GM23338 (cell line): Measurements from ENCODE around the gene OR52J3. TPM values are rescaled to one million over a fixed set of nuclear protein-coding genes. Genes with fewer than 3 reads are reported as not detected.

Source experiments
- ATAC-seq: fragments of 200-7000 bp; cut with Tn5 transposase; 3 replicates; pipeline ENCODE4 v1.9.1; 2020
- DNase-seq: peaks from one replicate; pipeline ENCODE4 v3.0.0-alpha.2; 2015; ENCODE audit warnings: low spot score
- H2AFZ ChIP-seq: fragments of 200-600 bp; sonication (generic); 2 replicates; pipeline ENCODE4 v1.8.0; 2016; ENCODE audit warnings: antibody characterized with exemption, mild to moderate bottlenecking, moderate library complexity
- H3F3A ChIP-seq: fragments of 200-600 bp; sonication (generic); replicated peaks from 2 replicates; pipeline ENCODE4 v1.8.0; 2017; ENCODE audit warnings: antibody characterized with exemption, mixed run types, low read depth
- H3K27ac ChIP-seq: fragments of 200-600 bp; sonication (generic); 2 replicates; pipeline ENCODE4 v1.6.1; 2016; ENCODE audit warnings: low read depth
- H3K27me3 ChIP-seq: fragments of 200-600 bp; sonication (generic); 2 replicates; pipeline ENCODE4 v1.8.0; 2016; ENCODE audit warnings: mild to moderate bottlenecking, mixed run types, moderate library complexity; ENCODE audit not compliant: insufficient read depth
- H3K36me3 ChIP-seq: fragments of 200-600 bp; sonication (generic); 2 replicates; pipeline ENCODE4 v1.8.0; 2016; ENCODE audit warnings: mild to moderate bottlenecking; ENCODE audit not compliant: insufficient read depth
- H3K4me1 ChIP-seq: fragments of 200-600 bp; sonication (generic); 2 replicates; pipeline ENCODE4 v1.8.0; 2016; ENCODE audit warnings: mild to moderate bottlenecking, moderate library complexity; ENCODE audit not compliant: insufficient read depth
- H3K4me2 ChIP-seq: fragments of 200-600 bp; sonication (generic); 2 replicates; pipeline ENCODE4 v1.7.1; 2017; ENCODE audit warnings: mixed run types
- H3K4me3 ChIP-seq: fragments of 200-600 bp; sonication (generic); 2 replicates; pipeline ENCODE4 v1.6.1; 2016; ENCODE audit warnings: mixed run types
- H3K79me2 ChIP-seq: fragments of 200-600 bp; sonication (generic); replicated peaks from 2 replicates; pipeline ENCODE4 v1.8.0; 2017; ENCODE audit warnings: mild to moderate bottlenecking; ENCODE audit not compliant: insufficient read depth
- H3K9me2 ChIP-seq: fragments of 200-600 bp; sonication (generic); 2 replicates; pipeline ENCODE4 v1.8.0; 2017; ENCODE audit not compliant: insufficient read depth
- H4K20me1 ChIP-seq: fragments of 200-600 bp; sonication (generic); replicated peaks from 2 replicates; pipeline ENCODE4 v1.8.0; 2017; ENCODE audit warnings: mild to moderate bottlenecking; ENCODE audit not compliant: insufficient read depth
- H3K27ac Mint-ChIP-seq: 2 replicates; pipeline ENCODE4 v1.8.0; 2020; ENCODE audit warnings: inconsistent platforms, mild to moderate bottlenecking, moderate library complexity, mixed read lengths
- H3K27me3 Mint-ChIP-seq: 3 replicates; pipeline ENCODE4 v1.8.0; 2022; ENCODE audit warnings: low read depth, mild to moderate bottlenecking, moderate library complexity, mixed read lengths, inconsistent platforms; ENCODE audit not compliant: insufficient read depth, poor library complexity
- H3K36me3 Mint-ChIP-seq: 3 replicates; pipeline ENCODE4 v1.8.0; 2021; ENCODE audit warnings: low read depth, mild to moderate bottlenecking, inconsistent platforms, moderate library complexity, mixed read lengths
- H3K4me1 Mint-ChIP-seq: 3 replicates; pipeline ENCODE4 v1.8.0; 2020; ENCODE audit warnings: mild to moderate bottlenecking, inconsistent platforms, mixed read lengths
- H3K4me3 Mint-ChIP-seq: 3 replicates; pipeline ENCODE4 v1.8.0; 2021; ENCODE audit warnings: moderate library complexity, mild to moderate bottlenecking, inconsistent platforms, mixed read lengths
- H3K9me3 Mint-ChIP-seq: 3 replicates; pipeline ENCODE4 v1.8.0; 2020; ENCODE audit warnings: moderate library complexity, mild to moderate bottlenecking, inconsistent platforms, mixed read lengths
- CREB1 ChIP-seq: fragments of 250-450 bp; sonication (Bioruptor Pico); IDR thresholded peaks from 2 replicates; pipeline ENCODE4 v1.5.0; 2020; ENCODE audit warnings: low read depth, mild to moderate bottlenecking, moderate library complexity
- CTCF ChIP-seq, 2 experiments: fragments of 200-600 bp in 1 of 2; sonication (generic) in 1 of 2; conservative IDR thresholded peaks; 2 replicates each; pipeline versions ENCODE4 v1.5.1 to v1.6.1; 2016 to 2017; ENCODE audit warnings: antibody characterized with exemption in 2 of 2, low read depth in 2 of 2, mild to moderate bottlenecking in 2 of 2, moderate library complexity in 1 of 2
- JUNB ChIP-seq: IDR thresholded peaks from one replicate; pipeline ENCODE4 v1.6.1; 2016; ENCODE audit warnings: antibody characterized with exemption; ENCODE audit not compliant: unreplicated experiment
- NANOG ChIP-seq: IDR thresholded peaks from 2 replicates; pipeline ENCODE4 v1.6.1; 2016; ENCODE audit warnings: antibody characterized with exemption, borderline replicate concordance
- POLR2AphosphoS5 ChIP-seq: IDR thresholded peaks from 2 replicates; pipeline ENCODE4 v1.6.1; 2016; ENCODE audit warnings: antibody characterized with exemption, low read depth
- REST ChIP-seq: IDR thresholded peaks from one replicate; pipeline ENCODE4 v1.6.1; 2018; ENCODE audit warnings: antibody characterized with exemption; ENCODE audit not compliant: unreplicated experiment
- STAT1 ChIP-seq: IDR thresholded peaks from one replicate; pipeline ENCODE4 v1.6.1; 2016; ENCODE audit warnings: antibody characterized with exemption; ENCODE audit not compliant: unreplicated experiment
- ZNF331 ChIP-seq: fragments of 250-450 bp; sonication (Bioruptor Pico); IDR thresholded peaks from 2 replicates; pipeline ENCODE4 v1.5.0; 2020; ENCODE audit warnings: low read depth, mild to moderate bottlenecking, moderate library complexity
- ZNF462 ChIP-seq: fragments of 250-450 bp; sonication (Bioruptor Pico); IDR thresholded peaks from 2 replicates; pipeline ENCODE4 v1.5.0; 2020; ENCODE audit warnings: mild to moderate bottlenecking, moderate library complexity
- polyA plus RNA-seq: library from polyadenylated mRNA; unstranded; fragments of >200 nt; fragmentation: Nextera tagmentation; extraction: Ambion mirVana; gene quantifications from 2 replicates; pipeline ENCODE4 v1.2.1, GENCODE V29; 2016
- total RNA-seq: library from RNA; depleted of rRNA; stranded (reverse); fragments of >200 nt; shearing (Covaris generic); gene quantifications from 2 replicates; pipeline ENCODE4 v1.2.3, GENCODE V29; 2014

Gene OR52J3
- total and polyA plus RNA-seq, 2 experiments from 2014 or later: not detected

DNA sequence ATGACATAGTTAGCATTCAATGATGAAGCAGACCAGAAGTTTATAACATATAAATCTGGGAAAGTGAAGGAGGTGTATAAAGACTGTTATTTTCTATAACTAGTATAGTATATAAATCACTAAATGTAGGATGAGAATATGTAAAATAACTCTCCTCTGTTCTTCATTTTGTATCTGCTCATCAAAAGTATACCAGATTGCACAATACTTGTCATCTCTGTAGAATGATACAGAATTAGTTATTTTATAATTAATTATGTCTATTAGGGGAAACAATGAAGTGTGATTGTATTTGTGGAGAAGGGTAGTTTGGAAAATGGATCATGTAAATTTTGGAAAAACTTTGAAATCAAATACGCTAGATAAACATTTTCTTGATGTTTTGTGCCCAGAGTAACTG is 33.3 kb upstream of the OR52J3 start:
- no peak for TF ChIP-seq STAT1
- no peak for TF ChIP-seq ZNF331
- TF ChIP-seq NANOG: no peak
- no peak for TF ChIP-seq ZNF462
- H3K27ac Mint-ChIP-seq: no peak overlapping the region
- Histone ChIP-seq H3F3A (no peaks in the 10 kb centered on the region), H4K20me1 (no peaks in the 10 kb centered on the region), H3K9me2 (no peaks in the 10 kb centered on the region; the same call in 1 of the 2 replicates), H3K4me2 (no peak overlapping the region), H3K4me3 (no peak overlapping the region), H3K36me3 (no peaks in the 10 kb centered on the region), H3K4me1 (no peaks in the 10 kb centered on the region), H3K27ac (no peak overlapping the region), H2AFZ (no peak overlapping the region), H3K27me3 (no peaks in the 10 kb centered on the region), H3K79me2 (no peaks in the 10 kb centered on the region)
- DNase-seq (no peak), ATAC-seq (no peak)
- peaks cover 4% of the 10 kb centered on the region for H3K27me3 Mint-ChIP-seq
- H3K4me1 Mint-ChIP-seq: no peaks in the 10 kb centered on the region
- no peaks in the 10 kb centered on the region for H3K9me3 Mint-ChIP-seq
- no peaks in the 10 kb centered on the region for H3K36me3 Mint-ChIP-seq
- no peak overlapping the region for H3K4me3 Mint-ChIP-seq

DNA sequence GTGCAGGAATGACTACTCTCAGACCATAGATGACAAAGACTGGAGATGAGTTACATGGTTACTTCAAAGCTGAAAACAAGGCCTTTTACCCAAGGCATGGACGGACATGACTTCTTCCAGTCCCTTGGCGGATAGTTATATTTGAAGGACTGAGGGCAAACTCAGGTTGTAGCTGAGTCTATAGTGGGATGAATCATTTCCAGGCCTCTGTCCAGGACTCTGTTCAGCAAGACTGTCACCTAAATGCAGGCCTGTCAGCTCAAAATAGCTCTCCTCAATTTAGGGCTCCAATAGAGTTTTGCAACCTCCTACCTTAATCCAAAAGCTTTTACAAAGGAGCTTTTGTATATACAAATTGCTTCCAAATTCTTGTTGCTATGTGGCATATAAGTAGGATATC is 24.3 kb upstream of the OR52J3 start:
- H3K27me3 Mint-ChIP-seq: peaks cover 2% of the 10 kb centered on the region
- ATAC-seq (no peak), DNase-seq (no peak)
- no peak overlapping the region for H3K4me3 ChIP-seq
- no peak overlapping the region for H2AFZ ChIP-seq
- H4K20me1 ChIP-seq: no peaks in the 10 kb centered on the region
- no peaks in the 10 kb centered on the region for H3K4me1 Mint-ChIP-seq
- no peak overlapping the region for H3K4me3 Mint-ChIP-seq
- no peaks in the 10 kb centered on the region for H3K36me3 ChIP-seq
- H3K27ac ChIP-seq: no peak overlapping the region
- no peaks in the 10 kb centered on the region for H3K4me1 ChIP-seq
- no peaks in the 10 kb centered on the region for H3K79me2 ChIP-seq
- no peak overlapping the region for H3K4me2 ChIP-seq
- peaks cover 12% of the 10 kb centered on the region; the same call in 2 of the 3 replicates for H3K9me3 Mint-ChIP-seq
- H3K36me3 Mint-ChIP-seq: no peaks in the 10 kb centered on the region
- no peaks in the 10 kb centered on the region for H3K27me3 ChIP-seq
- H3F3A ChIP-seq: no peaks in the 10 kb centered on the region
- H3K27ac Mint-ChIP-seq: no peak overlapping the region
- 0 out of 2 replicates have a peak, but pooled peaks cover 4% of the 10 kb centered on the region for H3K9me2 ChIP-seq
- TF ChIP-seq CTCF (conservative IDR thresholded peaks at IDR 0.05; ENCODE audit: low read depth in 2 of 2): no peak
- TF ChIP-seq STAT1: no peak
- no peak for TF ChIP-seq NANOG
- TF ChIP-seq CREB1 (CRISPR knock-in tag): no peak
- no peak for TF ChIP-seq REST
- TF ChIP-seq POLR2AphosphoS5: no peak
- no peak for TF ChIP-seq JUNB
